HG02852 (cell line): ENCODE measurements around the gene WDR87.
A peak's percentile ranks its signal among the peaks of the same experiment; 100 is the strongest.

Experiments used
- ATAC-seq: cut with Tn5 transposase; IDR thresholded peaks from one replicate; pipeline ENCODE4 v1.9.1; 2021; ENCODE audit warnings: mild to moderate bottlenecking, moderate library complexity; ENCODE audit not compliant: unreplicated experiment

Gene WDR87

GRCh38 chr19:37905946-37906868, at the start of gene WDR87:
Gene WDR87 (minus strand): TSS chr19:37906594. CDS start chr19:37898239, 8,355 bp downstream.
- peak; percentile 23 for ATAC-seq

- ATAC-seq = no peak
Measured at GRCh38 chr19:37955986-37956385, 49.6 kb upstream of the WDR87 start.

- no peak for ATAC-seq
Measured at GRCh38 chr19:37954421-37954874, 48.1 kb upstream of the WDR87 start.

- no peak for ATAC-seq
Measured at GRCh38 chr19:37953918-37954303, 47.5 kb upstream of the WDR87 start.

- no peak for ATAC-seq
Measured at GRCh38 chr19:37953171-37953917, 47.0 kb upstream of the WDR87 start.

GRCh38 chr19:37951816-37952210, 45.4 kb upstream of the WDR87 start:
- ATAC-seq = no peak

- ATAC-seq = no peak
Measured at GRCh38 chr19:37950471-37951175, 44.2 kb upstream of the WDR87 start.

- ATAC-seq = no peak
Measured at GRCh38 chr19:37948362-37948761, 42.0 kb upstream of the WDR87 start.

- ATAC-seq = no peak
Measured at GRCh38 chr19:37947778-37948177, 41.4 kb upstream of the WDR87 start.

GRCh38 chr19:37946132-37946531, 39.7 kb upstream of the WDR87 start:
- no peak for ATAC-seq

GRCh38 chr19:37943480-37943879, 37.1 kb upstream of the WDR87 start:
- no peak for ATAC-seq

- ATAC-seq = no peak
Measured at GRCh38 chr19:37942516-37942902, 36.1 kb upstream of the WDR87 start.

GRCh38 chr19:37941782-37942515, 35.6 kb upstream of the WDR87 start:
- ATAC-seq = no peak

- ATAC-seq = no peak
Measured at GRCh38 chr19:37938353-37938752, 32.0 kb upstream of the WDR87 start.

GRCh38 chr19:37936886-37937285, 30.5 kb upstream of the WDR87 start:
- ATAC-seq = no peak

- no peak for ATAC-seq
Measured at GRCh38 chr19:37936166-37936565, 29.8 kb upstream of the WDR87 start.

- ATAC-seq = no peak
Measured at GRCh38 chr19:37935341-37935740, 28.9 kb upstream of the WDR87 start.

- ATAC-seq = no peak
Measured at GRCh38 chr19:37933937-37934358, 27.6 kb upstream of the WDR87 start.

GRCh38 chr19:37932985-37933936, 26.9 kb upstream of the WDR87 start:
- no peak for ATAC-seq
